22Rv1 (cell line): ENCODE measurements around the gene FCN3.

ENCODE experiments used
- CTCF ChIP-seq: fragments of 450-650 bp; IDR thresholded peaks from 2 replicates; pipeline ENCODE4 v1.5.1; 2017; ENCODE audit warnings: mild to moderate bottlenecking
- ZFX ChIP-seq: fragments of 450-650 bp; IDR thresholded peaks from 2 replicates; pipeline ENCODE4 v1.6.1; 2017; ENCODE audit warnings: antibody characterized with exemption, borderline replicate concordance

GRCh38 chr1:27358038-27358927, 16.3 kb downstream of the FCN3 start:
- TF ChIP-seq CTCF (no peak), ZFX (no peak)
